ENCODE results near the gene ORAI2.

Gene ORAI2

DNA sequence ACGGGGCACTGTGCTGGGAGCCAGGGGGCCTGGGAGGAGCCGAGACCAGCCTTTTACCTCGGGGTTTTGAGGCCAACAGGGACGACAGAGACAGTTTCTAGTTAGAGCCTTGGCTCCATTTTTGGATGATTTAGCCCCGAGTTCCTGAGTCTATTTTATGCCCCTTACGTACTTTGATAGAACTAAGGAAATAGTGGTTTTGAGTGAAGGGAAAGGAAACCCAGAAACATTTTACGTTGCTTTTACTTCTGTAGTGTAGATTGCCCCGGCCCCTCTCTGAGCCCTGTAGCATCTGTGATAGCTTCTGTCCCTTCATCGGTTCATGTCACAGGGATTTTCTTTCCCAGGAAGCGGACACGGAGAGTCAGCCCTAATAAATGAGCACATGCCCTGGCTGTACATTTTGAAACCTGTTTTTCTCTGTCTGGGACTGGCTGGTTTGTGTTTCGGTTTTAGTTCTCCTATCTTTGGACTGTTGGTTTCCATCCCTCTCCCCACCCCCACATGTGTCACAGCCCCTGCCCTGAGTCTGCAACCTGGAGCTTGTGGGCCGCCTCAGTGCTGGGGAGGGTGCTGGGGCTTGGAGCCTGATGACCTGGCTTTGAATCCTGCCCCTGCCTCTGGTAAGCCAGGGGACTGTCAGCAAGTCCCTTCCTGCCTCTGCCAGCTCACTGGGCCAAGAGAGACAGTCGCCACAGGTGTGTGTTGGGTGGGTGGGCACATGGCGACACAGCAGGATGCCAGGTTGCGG is 6.9 kb upstream of the ORAI2 start:
- H3K4me3 Mint-ChIP-seq, result peak overlapping the region; percentile 82
- no peaks in the 10 kb centered on the region for H3K9me3 Mint-ChIP-seq
- peaks cover 74% of the 10 kb centered on the region for H3K4me1 Mint-ChIP-seq
- ATAC-seq, result peak; percentile 83
- H3K36me3 Mint-ChIP-seq, result peaks cover 17% of the 10 kb centered on the region
- peak overlapping the region; percentile 100 for H3K27ac Mint-ChIP-seq
- no peaks in the 10 kb centered on the region for H3K27me3 Mint-ChIP-seq

DNA sequence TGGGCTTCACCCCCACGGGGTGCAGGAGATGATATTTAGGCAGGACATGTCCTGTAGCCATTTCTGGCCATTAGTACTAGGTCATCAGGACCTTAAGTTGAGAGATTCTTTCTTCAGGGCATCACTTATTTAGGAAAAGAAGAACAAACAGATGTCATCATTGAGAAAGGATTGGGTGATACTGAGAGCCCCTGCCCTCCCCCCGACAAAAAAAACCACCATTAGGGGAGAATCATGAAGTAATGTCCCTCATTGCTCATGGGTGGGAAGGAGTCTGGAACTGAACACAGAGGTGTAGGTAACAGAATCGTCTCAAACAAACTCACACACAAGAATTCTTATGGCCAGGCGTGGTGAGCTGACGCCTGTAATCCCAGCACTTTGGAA is 6.4 kb upstream of the ORAI2 start:
- H3K27ac Mint-ChIP-seq, result peak overlapping the region; percentile 100
- H3K9me3 Mint-ChIP-seq, result no peaks in the 10 kb centered on the region
- peaks cover 78% of the 10 kb centered on the region for H3K4me1 Mint-ChIP-seq
- no peak for ATAC-seq
- H3K36me3 Mint-ChIP-seq, result peaks cover 17% of the 10 kb centered on the region
- H3K27me3 Mint-ChIP-seq, result no peaks in the 10 kb centered on the region
- H3K4me3 Mint-ChIP-seq, result peak overlapping the region; percentile 82

DNA sequence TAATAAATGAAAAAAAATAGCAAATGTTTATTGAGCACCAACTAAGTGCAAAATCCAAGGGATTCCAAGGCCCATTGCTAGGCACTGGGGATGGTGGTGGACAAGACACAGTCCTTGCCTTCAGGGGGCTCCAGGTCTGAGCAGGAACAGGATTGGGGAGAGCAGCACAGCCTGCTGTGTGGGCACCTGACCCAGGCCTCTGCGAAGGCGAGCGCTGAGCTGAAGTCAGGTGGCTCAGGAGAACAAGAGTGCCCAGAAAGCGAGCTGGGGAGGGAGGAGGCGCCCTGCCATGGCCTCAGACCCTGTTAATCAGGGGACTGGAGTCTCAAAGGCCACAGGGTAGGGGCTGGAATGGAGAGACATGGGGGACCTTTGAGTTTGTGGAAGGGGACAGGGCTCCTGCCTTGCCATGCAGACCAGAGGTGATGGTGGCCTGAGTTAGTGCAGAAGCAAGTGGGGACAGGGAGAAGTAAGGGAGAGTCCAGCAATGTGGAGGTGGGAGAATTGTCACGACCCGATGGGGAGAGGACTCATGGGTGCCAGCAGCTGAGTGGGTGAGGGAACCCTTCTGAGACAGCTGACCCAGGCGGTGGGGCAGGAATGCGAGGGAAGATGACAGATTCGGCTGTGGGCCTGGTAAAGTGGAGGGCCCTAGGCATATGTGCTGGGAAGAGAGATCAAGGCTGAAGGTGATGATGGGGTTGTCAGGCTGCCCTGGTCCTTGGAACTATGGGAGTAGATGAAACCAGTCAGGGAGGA is 4.1 kb upstream of the ORAI2 start:
- H3K27me3 Mint-ChIP-seq, result no peaks in the 10 kb centered on the region
- H3K27ac Mint-ChIP-seq, result peak overlapping the region; percentile 100
- peaks cover 14% of the 10 kb centered on the region for H3K36me3 Mint-ChIP-seq
- peaks cover 74% of the 10 kb centered on the region for H3K4me1 Mint-ChIP-seq
- no peak for ATAC-seq
- H3K9me3 Mint-ChIP-seq, result no peaks in the 10 kb centered on the region
- peak overlapping the region; percentile 47 for H3K4me3 Mint-ChIP-seq

DNA sequence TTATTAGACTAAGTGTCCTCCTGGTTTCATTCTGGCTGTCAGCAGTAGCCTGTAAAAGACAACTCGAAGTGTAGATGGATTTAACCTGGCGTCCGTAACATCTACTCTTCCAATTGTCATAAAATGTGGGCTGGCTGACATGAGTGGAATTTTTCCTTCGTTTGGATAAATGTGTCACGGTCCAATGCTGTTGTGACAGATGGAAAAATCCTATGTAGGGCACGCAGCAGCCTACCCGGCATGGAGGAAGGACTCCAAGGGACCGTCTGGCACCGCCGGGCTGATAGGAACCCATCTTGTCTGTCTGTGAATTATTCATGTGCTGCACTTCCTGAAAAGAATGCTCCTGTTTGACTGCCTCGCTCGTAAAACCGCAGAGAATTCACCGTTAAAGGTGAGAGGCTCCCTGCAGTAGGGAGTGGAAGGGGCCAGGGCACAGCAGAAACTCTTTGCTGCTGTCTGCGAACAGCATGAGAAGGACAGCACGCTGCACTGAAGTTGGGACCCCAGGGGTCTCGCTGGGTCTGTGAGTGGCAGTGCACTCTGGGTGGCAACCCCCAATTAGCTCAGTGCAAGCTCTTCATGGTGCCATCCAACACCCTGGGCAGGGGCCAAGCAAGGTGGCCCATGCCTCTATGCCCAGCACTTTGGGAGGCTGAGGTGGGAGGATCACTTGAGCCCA is 1.6 kb upstream of the ORAI2 start:
- Mint-ChIP-seq H3K27me3 (no peaks in the 10 kb centered on the region), H3K4me1 (peaks cover 74% of the 10 kb centered on the region), H3K9me3 (no peaks in the 10 kb centered on the region), H3K4me3 (peak overlapping the region; percentile 66), H3K36me3 (peaks cover 36% of the 10 kb centered on the region), H3K27ac (peak overlapping the region; percentile 100)
- ATAC-seq, result peak; percentile 44

DNA sequence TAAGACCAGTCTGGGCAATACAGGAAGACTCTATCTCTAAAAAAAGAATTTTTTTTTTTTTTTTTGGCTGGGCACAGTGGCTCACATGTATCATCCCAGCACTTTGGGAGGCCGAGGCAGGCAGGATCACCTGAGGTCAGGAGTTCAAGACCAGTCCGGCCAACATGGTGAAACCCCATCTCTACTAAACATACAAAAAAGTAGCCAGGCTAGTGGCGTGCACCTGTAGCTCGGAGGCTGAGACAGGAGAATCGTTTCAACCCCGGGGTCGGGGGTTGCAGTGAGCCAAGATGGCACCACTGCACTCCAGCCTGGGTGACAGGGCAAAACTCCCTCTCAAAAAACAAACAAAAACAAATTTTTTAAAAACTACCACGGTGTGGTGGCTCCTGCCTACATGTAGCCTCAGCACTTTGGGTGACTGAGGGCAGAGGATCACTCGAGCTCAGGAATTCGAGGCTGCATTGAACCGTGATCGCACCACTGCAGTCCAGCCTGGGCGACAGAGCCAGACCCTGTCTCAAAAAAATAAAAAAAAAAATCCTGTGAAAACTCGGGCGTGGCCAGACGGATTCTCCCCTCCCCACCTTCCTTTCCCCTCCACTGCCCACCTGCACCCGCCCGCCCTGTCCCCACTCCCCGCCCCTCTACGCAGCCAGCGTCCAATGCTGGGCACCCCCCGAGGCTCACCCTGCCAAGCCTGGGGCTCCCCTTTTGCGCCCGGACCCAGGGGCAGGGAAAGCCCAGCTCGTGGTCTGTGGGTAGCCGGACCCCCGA is 745 bp upstream of the ORAI2 start:
- peak overlapping the region; percentile 78 for H3K4me3 Mint-ChIP-seq
- H3K36me3 Mint-ChIP-seq, result peaks cover 39% of the 10 kb centered on the region
- ATAC-seq, result peak; percentile 75
- H3K9me3 Mint-ChIP-seq, result no peaks in the 10 kb centered on the region
- no peaks in the 10 kb centered on the region for H3K27me3 Mint-ChIP-seq
- peaks cover 67% of the 10 kb centered on the region for H3K4me1 Mint-ChIP-seq
- H3K27ac Mint-ChIP-seq, result peak overlapping the region; percentile 100

DNA sequence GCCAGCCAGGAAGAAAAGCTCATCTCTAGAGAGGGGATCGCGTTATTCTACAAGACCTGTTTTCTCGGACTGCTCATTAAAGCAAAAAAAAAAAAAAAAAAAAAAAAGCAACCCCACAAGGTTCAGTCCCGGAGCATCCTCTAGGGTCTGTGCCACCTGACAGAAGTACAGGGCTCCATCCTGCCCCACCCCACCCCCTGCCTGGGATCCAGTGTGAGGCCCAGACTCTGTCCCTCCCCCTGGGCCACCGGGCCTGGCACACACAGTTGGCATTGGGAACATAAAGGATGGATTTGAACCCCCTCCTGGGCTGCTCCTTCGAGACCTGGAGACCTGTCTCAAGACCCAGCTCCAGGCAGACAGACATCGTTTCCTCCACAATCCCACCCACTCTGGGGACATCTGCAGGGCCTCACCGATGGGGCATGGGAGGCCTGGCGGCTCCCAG is 688 bp downstream of the ORAI2 start:
- H3K9me3 Mint-ChIP-seq, result no peaks in the 10 kb centered on the region
- H3K36me3 Mint-ChIP-seq, result peaks cover 45% of the 10 kb centered on the region
- H3K27me3 Mint-ChIP-seq, result no peaks in the 10 kb centered on the region
- peaks cover 63% of the 10 kb centered on the region for H3K4me1 Mint-ChIP-seq
- peak overlapping the region; percentile 100 for H3K27ac Mint-ChIP-seq
- H3K4me3 Mint-ChIP-seq, result peak overlapping the region; percentile 97
- peak; percentile 41 for ATAC-seq

DNA sequence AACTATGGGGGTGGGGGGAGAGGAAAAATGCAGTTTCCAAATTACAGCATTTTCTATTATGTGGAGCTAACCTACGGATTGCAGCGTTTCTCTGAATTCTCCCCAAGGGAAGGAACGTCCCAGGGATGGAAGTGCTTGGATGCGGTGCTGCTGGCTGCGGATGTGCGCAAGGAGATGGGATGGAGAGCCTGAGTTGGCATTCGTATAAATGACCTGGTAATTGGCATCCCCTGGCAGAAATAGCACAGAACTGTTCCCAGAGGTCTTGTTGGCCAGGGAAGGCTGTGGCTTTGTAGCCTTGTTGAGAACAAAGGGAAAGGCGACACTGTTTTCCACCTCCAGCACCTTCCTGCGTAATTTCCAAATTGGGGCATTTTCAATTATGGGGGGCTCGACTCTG is 2.7 kb downstream of the ORAI2 start:
- Mint-ChIP-seq H3K27ac (peak overlapping the region; percentile 100), H3K9me3 (no peaks in the 10 kb centered on the region), H3K27me3 (no peaks in the 10 kb centered on the region), H3K36me3 (peaks cover 42% of the 10 kb centered on the region), H3K4me3 (peak overlapping the region; percentile 97), H3K4me1 (peaks cover 52% of the 10 kb centered on the region)
- no peak for ATAC-seq

DNA sequence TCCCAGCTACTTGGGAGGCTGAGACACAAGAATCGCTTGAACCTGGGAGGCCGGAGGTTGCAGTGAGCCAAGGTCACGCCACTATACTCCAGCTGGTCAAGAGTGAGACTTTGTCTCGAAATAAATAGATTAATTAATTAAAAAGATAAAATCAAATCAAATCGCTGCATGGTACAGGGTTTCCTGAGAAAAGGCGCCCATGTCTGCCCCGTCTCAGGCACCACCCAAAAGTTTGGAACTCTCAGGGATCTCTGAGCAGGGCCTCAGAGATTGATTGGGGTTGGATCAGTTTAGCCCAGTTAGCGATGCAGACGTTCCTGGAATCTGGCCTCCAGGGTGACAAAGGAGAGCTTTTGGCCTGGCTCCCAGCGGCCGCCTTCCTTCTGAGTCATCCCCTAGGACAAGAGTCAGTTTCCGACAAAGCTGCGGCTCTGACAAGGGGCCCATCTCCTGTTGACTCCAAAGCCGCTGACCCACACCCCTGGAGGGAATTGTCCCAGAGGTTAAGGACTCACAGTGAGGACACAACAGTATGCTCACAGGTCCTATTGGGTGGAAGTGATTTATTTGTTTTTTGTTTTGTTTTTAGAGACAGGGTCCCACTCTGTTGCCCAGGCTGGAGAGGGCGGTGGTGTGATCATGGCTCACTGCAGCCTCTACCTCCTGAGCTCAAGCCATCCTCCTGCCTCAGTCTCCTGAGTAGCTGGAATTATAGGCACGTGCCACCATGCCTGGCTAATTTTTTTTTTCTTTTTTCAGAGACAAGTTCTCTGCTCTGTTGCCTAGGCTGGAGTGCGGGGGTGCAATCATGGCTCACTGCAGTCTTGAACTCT is 6.8 kb downstream of the ORAI2 start:
- no peak overlapping the region for H3K4me3 Mint-ChIP-seq
- ATAC-seq, result no peak

DNA sequence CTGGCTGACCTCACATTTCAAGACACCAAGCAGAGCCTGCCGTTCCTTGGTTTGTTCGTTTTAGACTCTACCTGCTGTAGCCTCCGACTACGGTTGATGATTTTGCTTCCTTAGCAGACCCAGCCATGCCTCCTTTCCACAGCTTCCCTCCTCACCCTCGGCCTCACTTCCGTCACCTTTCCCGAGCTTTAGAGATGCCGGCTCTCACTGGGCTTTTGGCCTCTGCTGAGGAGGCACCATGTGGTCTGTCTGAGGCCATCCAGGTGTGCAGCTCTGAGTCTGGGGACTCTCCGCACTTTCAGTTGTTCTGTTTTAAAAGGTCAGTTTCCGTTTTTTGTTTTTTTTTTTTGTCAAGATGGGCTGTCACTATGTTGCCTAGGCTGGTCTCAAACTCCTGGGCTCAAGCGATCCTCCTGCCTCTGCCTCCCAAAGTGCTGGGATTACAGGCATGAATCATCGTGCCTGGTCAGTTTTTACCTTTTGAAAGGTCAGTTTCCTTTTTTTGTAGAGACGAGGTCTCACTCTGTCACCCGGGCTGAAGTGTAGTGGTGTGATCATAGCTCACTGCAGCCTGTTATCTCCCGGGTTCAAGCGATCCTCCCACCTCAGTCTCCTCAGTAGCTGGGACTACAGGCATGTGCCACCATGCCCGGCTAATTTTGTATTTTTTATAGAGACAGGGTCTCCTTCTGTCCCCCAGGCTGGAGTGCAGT is 11.7 kb downstream of the ORAI2 start:
- peak; percentile 85 for ATAC-seq
- Mint-ChIP-seq H3K36me3 (peaks cover 66% of the 10 kb centered on the region), H3K4me3 (peak overlapping the region; percentile 75), H3K27me3 (no peaks in the 10 kb centered on the region), H3K4me1 (peaks cover 70% of the 10 kb centered on the region), H3K27ac (peak overlapping the region; percentile 93), H3K9me3 (no peaks in the 10 kb centered on the region)

More for the DNA sequence above, 6.8 kb downstream of the ORAI2 start:
- H3K9me3 Mint-ChIP-seq, result no peaks in the 10 kb centered on the region
- peaks cover 61% of the 10 kb centered on the region for H3K36me3 Mint-ChIP-seq
- H3K27ac Mint-ChIP-seq, result peak overlapping the region; percentile 90
- H3K4me1 Mint-ChIP-seq, result peaks cover 62% of the 10 kb centered on the region
- no peaks in the 10 kb centered on the region for H3K27me3 Mint-ChIP-seq

DNA sequence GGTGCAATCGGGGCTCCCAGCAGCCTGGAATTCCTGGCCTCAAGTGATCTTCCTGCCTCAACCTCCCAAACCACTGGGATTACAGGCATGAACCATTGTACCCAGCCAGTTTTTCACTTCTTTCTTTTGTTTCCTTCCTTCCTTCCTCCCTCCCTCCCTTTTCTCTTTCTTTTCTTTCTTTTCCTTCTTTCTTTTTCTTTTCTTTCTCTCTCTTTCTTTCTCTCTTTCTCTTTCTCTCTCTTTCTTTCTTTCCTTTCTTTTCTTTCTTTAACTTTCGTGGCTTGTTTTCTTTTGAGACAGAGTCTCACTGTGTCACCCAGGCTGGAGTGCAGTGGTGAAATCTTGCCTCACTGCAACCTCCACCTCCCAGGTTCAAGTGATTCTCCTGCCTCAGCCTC is 12.3 kb downstream of the ORAI2 start:
- Mint-ChIP-seq H3K4me3 (peak overlapping the region; percentile 64), H3K27me3 (no peaks in the 10 kb centered on the region), H3K9me3 (no peaks in the 10 kb centered on the region), H3K36me3 (peaks cover 71% of the 10 kb centered on the region), H3K27ac (peak overlapping the region; percentile 93), H3K4me1 (peaks cover 73% of the 10 kb centered on the region)
- ATAC-seq, result no peak

DNA sequence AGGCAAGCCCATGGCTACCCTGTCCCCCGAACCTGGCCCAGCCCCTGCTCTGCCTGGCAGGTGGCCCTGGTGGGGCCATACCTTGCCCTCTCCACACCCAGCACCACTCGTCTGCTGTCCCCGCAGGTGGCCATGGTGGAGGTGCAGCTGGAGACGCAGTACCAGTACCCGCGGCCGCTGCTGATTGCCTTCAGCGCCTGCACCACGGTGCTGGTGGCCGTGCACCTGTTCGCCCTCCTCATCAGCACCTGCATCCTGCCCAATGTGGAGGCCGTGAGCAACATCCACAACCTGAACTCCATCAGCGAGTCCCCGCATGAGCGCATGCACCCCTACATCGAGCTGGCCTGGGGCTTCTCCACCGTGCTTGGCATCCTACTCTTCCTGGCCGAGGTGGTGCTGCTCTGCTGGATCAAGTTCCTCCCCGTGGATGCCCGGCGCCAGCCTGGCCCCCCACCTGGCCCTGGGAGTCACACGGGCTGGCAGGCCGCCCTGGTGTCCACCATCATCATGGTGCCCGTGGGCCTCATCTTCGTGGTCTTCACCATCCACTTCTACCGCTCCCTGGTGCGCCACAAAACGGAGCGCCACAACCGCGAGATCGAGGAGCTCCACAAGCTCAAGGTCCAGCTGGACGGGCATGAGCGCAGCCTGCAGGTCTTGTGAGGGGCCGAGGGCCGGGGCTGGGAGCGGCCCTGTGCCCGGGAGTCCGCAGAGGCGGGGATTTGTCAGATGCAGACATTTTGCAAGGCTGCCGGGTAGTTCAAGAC is 13.2 kb downstream of the ORAI2 start:
- ATAC-seq, result no peak

DNA sequence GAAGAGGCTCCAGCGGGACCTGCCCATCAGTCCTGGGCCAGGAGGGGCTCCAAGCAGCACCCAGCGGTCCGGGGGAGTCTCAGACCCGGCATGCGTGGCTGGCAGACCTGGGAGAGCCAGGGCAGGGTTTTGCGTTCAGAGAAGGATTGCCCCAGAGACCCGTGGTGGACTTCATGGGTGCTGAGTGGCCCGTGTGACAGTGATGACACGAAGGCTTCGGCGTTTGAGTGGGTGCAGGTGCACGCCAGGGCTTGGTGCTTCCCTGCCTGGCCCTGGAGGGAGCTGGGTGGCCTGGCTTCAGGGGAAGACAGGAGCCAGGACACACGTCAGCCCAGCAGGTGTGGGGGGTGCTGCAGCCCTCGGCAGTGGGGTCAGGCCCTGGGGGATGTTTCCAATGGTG is 13.9 kb downstream of the ORAI2 start:
- Mint-ChIP-seq H3K4me1 (peaks cover 59% of the 10 kb centered on the region), H3K4me3 (no peak overlapping the region), H3K27me3 (no peaks in the 10 kb centered on the region), H3K27ac (peak overlapping the region; percentile 93), H3K36me3 (peaks cover 61% of the 10 kb centered on the region), H3K9me3 (no peaks in the 10 kb centered on the region)
- ATAC-seq, result no peak

More for the DNA sequence above, 13.2 kb downstream of the ORAI2 start:
- peaks cover 67% of the 10 kb centered on the region for H3K4me1 Mint-ChIP-seq
- H3K9me3 Mint-ChIP-seq, result no peaks in the 10 kb centered on the region
- peaks cover 69% of the 10 kb centered on the region for H3K36me3 Mint-ChIP-seq
- peak overlapping the region; percentile 93 for H3K27ac Mint-ChIP-seq
- no peaks in the 10 kb centered on the region for H3K27me3 Mint-ChIP-seq
- peak overlapping the region; percentile 64 for H3K4me3 Mint-ChIP-seq

DNA sequence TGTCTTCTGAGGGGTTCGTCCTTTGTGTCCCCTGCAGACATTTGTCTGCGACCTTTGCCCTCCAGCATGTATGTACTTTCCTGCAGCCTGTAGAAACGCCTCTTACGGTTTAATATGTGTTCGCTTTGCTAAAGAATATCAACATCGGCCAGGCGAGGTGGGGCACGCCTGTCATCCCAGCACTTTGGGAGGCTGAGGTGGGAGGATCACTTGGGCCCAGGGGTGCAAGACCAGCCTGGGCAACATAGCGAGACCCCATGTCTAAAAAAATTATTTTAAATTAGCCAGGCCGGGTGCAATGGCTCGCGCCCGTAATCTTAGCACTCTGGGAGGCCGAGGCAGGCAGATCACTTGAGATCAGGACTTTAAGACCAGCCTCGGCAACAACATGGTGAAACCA is 15.8 kb downstream of the ORAI2 start:
- peaks cover 44% of the 10 kb centered on the region for H3K4me1 Mint-ChIP-seq
- H3K27ac Mint-ChIP-seq, result peak overlapping the region; percentile 54
- H3K36me3 Mint-ChIP-seq, result peaks cover 46% of the 10 kb centered on the region
- no peaks in the 10 kb centered on the region for H3K27me3 Mint-ChIP-seq
- no peaks in the 10 kb centered on the region for H3K9me3 Mint-ChIP-seq
- ATAC-seq, result no peak
- no peak overlapping the region for H3K4me3 Mint-ChIP-seq
